Measurements from ENCODE around the gene TMOD3.

TMOD3 gene

GRCh38 chr15:51912528-51912927, 83.1 kb downstream of the TMOD3 start:
- no peak for DNase-seq

DNA sequence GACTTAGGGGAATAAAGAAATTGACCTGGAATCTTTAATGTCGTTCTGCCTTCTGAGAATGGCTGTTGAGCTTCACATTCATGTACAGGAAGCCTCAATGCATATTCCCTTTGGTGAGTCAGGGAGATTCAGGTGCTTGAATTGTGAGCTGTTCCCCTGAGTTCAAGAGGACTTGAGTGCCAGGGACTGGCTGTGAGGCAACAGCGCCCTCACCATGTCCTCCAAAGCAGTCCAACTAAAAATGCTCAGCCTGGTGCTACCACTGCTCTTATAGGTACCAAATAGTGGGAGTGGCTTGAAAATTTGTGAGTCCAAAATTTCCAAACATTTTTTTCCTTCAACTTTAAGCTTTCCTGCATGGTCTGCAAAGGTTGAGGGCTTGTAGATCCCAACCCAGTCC, 88.0 kb downstream of the TMOD3 start:
- DNase-seq, result no peak

GRCh38 chr15:51924156-51925068, 95.0 kb downstream of the TMOD3 start:
- DNase-seq, result no peak

DNA sequence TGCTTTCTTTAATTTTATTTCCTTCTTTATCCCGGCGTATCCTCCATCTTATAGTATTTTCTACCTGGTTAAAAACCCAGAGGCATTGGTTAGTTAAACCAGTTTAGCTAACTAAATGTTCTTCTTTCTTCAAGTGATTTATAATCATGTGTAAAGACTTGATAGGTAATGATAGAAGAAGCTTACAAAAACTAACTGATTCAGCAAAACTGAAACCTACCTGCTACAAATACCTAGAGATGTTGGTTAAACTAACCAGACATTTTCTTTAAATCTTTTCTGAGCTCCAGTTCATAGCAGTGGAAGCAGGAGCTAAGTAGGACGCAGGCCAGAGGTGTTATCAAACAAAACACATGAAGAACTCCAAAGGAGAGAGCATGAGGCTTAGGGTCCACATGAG, 97.4 kb downstream of the TMOD3 start:
- DNase-seq, result no peak

- DNase-seq, result no peak
These were observed 101.6 kb downstream of the TMOD3 start for GRCh38 chr15:51931016-51931415.

DNA sequence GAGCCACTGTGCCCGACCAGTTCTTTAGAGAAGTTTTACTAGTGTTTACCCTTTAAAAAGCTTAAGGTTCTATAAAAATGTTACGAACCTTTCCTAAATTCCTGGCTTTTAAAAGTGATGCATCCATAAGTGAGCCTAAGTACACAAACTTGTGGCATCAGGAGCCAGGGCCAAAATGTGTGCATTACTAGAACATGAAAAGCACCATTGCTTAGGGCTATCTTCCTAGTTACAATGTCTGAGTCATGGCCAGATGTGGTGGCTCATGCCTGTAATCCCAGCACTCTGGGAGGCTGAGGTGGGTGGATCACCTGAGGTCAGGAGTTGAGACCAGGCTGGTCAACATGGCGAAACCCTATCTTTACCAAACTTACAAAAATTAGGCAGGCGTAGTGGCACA, 102.2 kb downstream of the TMOD3 start:
- no peak for DNase-seq

- DNase-seq, result no peak
These were observed 102.7 kb downstream of the TMOD3 start for GRCh38 chr15:51932161-51932560.

- no peak for DNase-seq
These were observed 106.1 kb downstream of the TMOD3 start for GRCh38 chr15:51935466-51936104.

DNA sequence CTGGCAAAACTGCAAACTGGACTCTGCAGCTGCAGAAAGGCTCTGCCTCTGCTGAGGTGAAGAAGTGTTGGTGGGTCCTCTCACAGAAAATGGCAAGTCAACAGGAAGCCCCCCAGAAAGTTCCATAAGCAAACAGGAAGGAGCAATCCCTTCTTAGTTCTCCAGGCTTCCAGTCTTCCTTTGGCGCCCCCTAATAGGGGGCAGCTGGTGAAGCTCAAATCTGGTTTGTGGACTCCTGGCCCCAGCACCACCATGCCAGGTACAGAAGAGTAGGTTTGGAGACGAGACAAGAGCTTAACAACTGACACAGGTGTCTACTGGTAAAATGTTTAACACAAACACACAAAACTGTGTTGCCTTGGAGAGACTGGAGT, 106.6 kb downstream of the TMOD3 start:
- no peak for DNase-seq

- DNase-seq, result no peak
These were observed 108.8 kb downstream of the TMOD3 start for GRCh38 chr15:51938286-51938685.

DNA sequence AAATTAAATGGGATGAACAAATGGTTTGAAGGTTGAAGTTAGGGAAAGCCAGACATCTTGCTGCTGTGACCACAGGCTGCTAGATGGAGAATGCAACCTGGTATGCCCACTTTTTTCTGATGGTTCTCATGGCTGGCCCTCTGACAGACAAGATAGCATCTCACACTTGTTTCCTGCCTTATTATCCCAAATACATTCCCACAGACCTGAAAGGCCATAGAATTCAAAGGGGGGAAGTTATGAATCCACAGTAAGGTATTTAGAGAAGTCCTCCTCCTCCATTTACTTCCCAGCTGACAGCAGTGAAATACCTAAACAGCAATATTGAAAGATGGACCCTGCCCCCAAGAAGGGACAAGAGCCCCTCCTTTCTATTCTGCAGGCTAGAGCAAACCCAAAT, 109.8 kb downstream of the TMOD3 start:
- DNase-seq, result no peak

- no peak for DNase-seq
These were observed 117.7 kb downstream of the TMOD3 start for GRCh38 chr15:51947124-51947523.

- no peak for DNase-seq
These were observed 123.4 kb downstream of the TMOD3 start for GRCh38 chr15:51952805-51953204.

DNA sequence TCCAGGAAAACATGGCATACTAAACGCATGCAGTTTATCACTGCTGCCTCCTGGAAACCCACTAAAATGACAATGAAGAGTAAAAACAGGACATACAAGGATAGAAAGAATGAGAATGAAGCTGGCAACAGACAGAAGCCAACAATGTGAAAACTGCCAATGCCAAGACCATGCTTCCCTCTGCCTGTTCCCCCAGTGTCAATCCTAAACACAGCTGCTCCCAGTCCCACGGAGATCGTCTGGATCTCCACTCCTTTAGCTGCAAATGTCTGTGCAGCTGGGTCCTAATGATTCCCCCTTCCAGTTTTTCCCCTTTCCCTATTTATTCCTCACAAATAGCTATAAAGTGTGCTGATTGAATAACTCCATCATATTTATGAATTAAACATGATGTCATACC, 126.1 kb downstream of the TMOD3 start:
- DNase-seq, result no peak

Measured in right hindlimb (tissue), 1 donor.